AML-193 (cell line): Measurements from ENCODE around the gene PRAMEF20.
"Not testable (repeated sequence)": the region's sequence is repeated elsewhere in the genome, so short reads cannot be mapped to it uniquely, and the experiment has no call there.

Source experiments
- DNase-seq, 2 experiments: peaks; one replicate each; lab custom pipeline; 2025; lab: John Stamatoyannopoulos, UW

Gene PRAMEF20

DNA sequence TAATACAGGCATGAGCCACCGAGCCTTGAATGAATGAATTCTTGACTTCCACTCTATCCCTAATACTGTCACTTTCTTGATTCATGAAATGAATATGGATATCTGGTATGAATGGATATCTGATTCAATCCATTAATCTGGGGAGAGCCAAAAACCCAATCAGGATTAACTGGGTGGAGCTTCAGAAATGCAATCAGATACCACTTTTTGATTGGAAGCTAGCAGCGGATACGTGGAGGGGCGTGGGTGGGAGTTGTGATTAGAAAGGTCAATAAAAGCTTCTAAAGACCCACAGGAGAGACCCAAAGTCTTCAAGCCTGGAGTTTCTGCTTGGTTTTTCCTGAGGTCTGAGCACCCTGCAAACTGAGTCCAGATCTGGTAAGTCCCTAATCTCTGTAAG, at the start of gene PRAMEF20:
TSS of gene PRAMEF20 (plus strand) at position 301 of the 400 bp plus-strand sequence. CDS start 5,905 bp downstream, outside the sequence.
- DNase-seq: not testable (repeated sequence)

DNA sequence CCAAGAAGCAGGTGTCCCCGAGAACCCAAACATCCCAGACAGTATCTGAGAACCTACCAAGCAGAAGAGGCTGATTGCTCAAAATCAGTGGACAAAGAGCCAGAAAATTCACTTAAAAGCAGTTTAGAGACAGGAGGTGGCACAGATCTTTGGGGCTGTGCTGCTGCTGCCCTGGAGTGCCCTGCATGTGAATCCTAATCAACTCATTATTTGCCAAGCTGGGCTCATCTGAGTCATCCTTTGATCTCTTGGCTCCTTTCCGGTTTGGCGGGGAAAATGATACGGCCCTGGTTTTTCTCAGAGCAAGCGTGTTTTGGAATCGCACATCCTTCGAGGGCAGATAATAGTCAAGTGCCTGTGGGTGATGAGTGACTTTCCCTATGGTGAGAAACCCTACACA, 47.9 kb upstream of the PRAMEF20 start:
- not testable (repeated sequence) for DNase-seq

DNA sequence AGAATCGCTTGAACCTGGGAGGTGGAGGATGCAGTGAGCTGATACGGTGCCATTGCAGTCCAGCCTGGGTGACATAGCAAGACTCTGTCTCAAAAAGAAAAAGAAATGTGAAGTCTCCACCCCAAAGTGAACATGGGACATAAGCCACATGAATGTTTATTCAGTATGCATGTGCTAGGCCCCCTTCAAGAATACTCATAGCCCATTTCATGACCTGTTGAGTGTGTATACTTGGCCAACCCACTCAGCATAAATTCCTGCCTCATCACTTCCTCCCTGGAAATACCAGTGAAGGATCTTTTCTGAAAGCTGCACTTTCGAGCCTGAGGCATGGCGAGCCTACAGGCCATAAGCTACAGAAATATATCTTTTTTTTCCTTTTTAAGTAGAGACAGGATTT, 45.3 kb upstream of the PRAMEF20 start:
- not testable (repeated sequence) for DNase-seq

DNA sequence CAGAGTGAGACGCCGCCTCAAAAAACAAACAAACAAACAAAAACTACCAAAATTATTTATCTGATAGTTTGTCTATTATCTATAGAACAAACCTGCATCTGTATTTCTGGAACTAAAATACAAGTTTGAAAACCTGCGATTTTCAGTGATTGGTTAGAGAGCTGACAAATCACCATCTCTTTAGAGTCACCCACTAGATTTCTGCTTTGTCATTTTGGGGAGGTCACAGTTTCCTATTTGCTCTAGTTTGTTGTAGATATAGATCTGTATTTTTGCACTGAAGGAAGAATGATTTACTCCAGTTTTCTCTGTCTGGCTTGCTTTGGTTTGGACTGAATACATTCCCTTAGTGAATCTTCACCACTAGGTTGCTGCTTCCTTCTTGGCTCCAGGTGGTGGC, 43.7 kb upstream of the PRAMEF20 start:
- not testable (repeated sequence) for DNase-seq

DNA sequence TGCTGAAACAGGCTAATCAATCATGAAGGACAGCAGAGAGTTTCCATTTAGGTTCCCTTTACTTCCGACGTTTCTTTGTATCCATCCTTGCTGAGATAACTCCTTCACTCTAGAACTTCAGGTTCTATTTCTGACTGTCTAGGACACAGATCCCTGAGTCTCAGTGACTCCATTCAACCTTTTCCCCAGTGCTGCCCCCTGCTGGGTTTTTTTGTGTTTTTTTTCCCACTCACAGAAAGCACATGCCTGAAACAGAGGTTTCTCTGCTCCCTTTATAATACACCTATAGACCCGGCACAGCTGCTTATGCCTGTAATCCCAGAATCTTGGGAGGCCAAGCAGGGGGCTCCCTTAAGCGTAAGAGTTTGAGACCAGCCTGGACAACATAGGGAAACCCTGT, 41.7 kb upstream of the PRAMEF20 start:
- DNase-seq: not testable (repeated sequence)

DNA sequence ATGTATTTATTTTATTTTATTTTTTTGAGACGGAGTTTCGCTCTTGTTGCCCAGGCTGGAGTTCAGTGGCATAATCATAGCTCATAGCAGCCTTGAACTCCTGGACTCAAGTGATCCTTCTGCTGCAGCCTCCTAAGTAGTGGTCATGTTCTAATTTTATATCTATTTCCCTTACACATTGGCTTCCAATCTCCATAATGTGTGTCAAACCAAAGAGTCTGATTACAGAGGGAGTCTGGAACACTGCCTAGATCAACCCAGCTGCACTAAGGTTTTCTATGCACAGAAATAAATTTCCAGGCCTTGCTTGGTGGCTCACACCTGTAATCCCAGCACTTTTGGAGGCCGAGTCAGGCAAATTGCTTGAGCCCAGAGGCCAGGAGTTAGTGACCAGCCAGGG, 31.3 kb upstream of the PRAMEF20 start:
- DNase-seq: not testable (repeated sequence)

DNA sequence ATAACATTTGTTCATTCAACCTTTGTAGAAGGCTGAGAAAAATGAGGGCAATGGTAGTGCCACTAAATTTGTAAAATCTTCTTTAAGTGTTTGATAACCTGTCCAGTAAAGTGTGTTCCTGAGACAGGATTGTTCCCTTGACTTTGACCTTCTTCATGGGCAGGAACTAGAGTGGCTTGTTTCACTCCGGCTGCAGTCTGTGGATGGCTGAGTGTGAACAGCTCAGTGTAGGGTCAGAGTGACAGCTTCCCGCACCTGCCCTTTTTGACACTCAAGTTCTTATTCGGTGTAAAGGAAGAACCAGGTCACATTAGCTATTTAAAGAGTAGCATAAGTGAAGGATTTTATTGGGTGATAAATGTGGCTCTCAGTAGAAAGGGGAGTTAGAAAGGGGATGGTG, 29.9 kb upstream of the PRAMEF20 start:
- DNase-seq: not testable (repeated sequence)

DNA sequence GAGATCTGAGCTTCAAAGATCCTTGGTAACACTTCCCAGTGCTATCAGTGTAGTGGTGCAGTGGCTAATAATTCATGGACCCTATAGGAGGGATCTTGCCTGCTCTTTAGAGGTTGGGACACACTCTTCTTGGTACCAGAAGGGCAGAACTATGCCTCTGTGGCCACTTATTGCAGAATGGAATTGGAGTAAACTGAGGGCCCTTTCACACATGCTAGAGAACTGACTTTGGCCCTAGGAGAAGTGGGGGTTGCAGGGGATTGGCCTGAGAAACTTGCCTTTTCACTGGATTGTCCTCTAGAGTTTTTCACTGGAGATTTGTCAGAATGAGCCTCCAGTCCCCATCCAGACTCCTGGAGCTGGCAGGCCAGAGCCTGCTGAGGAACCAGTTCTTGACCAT, 20.9 kb upstream of the PRAMEF20 start, which contains the start of gene PRAMEF17:
TSS of gene PRAMEF17 (plus strand) at position 301 of the 400 bp plus-strand sequence. CDS start at position 327, 26 bp downstream.
- not testable (repeated sequence) for DNase-seq

DNA sequence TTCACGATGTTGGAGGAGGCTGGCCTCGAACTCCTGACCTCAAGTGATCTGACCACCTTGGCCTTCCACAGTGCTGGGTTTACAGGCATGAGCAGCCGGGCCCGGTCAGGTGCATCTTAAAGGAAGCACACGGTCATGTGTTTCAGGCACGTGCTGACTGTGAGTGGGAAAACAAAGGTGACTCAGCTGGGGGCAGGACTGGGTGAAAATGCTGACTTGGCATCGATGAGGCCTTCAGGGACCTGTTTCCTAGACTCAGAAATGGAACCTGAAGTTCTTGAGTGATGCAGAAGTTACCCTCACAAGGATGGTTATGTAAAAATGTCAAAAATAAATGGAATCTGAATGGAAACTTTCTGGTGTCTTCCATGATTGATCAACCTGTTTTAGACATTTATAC, 17.2 kb upstream of the PRAMEF20 start:
- DNase-seq: not testable (repeated sequence)

DNA sequence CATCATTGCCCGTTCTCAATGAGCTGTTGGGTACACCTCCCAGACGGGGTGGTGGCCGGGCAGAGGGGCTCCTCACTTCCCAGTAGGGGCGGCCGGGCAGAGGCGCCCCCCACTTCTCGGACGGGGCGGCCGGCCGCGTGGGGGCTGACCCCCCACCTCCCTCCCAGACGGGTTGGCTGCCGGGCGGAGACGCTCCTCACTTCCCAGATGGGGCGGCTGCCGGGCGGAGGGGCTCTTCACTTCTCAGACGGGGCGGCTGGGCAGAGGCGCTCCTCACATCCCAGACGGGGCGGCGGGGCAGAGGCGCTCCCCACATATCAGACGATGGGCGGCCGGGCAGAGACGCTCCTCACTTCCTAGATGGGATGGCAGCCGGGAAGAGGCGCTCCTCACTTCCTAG, 15.5 kb upstream of the PRAMEF20 start:
- DNase-seq: not testable (repeated sequence)

DNA sequence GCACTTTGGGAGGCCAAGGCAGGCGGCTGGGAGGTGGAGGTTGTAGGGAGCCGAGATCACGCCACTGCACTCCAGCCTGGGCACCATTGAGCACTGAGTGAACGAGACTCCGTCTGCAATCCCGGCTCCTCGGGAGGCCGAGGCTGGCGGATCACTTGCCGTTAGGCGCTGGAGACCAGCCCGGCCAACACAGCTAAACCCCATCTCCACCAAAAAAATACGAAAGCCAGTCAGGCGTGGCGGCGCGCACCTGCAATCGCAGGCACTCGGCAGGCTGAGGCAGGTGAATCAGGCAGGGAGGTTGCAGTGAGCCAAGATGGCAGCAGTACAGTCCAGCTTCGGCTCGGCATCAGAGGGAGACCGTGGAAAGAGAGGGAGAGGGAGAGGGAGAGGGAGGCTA, 14.9 kb upstream of the PRAMEF20 start:
- not testable (repeated sequence) for DNase-seq

DNA sequence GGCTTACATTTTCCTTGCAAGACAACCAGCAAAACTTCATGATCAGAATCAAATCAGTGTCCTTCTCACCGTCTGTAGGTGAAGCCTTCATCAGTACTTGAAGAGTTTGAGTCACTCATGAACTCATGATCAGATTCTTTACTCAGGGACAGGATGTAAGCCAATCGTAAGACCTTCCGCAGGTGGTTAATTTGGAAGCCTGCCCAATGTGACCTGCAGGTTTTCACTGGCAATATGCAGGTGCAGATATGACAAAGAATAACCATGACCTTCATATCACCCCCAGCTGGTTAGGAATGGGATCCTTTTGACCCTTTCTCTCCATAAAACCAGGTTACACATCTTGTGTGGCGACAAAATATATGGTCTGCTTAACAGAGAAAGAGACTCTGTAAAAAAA, 2.4 kb upstream of the PRAMEF20 start:
- no peak for DNase-seq

DNA sequence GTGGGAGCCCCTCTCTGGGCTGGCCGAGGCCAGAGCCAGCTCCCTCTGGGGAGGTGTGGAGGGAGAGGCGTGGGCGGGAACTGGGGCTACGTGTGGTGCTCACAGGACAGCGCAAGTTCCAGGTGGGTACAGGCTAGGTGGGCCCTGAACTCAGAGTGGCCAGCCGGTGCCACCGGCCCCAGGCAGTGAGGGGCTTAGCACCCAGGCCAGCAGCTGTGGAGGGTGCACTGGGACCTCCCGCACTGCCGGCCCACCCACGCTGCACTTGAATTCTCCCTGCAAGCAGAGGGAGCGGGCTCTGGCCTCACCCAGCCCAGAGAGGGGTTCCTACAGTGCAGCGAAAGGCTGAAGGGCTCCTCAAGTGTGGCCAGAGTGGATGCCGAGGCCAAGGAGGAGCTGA, 20.2 kb downstream of the PRAMEF20 start:
- no peak for DNase-seq

DNA sequence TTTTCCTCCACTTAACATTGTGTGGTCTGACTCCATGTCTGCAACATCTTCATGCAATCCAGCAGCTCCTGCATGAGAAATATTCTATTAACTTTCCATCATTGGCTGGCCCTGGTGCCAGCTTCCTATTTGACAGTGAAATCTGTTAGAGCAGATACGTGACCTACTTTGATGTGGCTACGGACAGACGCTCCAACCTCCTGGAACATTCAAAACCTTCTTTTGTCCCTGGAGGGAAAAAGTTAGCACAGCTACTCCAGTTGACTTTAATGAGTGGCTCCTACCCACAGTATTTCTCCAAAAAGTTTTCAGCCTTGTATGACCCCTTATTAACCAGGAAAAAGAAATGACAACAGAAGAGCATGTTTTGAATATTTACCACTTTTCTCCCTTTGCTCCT, 22.0 kb downstream of the PRAMEF20 start:
- no peak for DNase-seq

DNA sequence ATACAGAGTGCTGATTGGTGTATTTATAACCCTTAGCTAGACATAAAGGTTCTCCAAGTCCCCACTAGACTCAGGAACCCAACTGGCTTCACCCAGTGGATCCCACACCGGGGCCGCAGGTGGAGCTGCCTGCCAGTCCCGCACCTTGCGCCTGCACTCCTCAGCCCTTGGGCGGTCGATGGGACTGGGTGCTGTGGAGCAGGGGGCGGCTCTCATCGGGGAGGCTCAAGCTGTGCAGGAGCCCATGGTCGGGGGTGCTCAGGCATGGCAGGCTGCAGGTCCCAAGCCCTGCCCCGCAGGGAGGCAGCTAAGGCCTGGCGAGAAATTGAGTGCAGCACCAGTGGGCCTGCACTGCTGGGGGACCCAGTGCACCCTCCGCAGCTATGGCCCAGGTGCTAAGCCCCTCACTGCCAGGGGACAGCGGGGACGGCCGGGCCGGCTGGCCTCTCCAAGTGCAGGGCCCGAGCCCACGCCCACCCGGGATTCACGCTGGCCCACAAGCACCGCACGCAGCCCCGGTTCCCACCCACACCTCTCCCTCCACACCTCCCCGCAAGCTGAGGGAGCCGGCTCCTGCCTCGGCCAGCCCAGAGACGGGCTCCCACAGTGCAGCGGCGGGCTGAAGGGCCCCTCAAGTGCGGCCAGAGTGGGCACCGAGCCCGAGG, 23.6 kb downstream of the PRAMEF20 start:
- DNase-seq: not testable (repeated sequence)

DNA sequence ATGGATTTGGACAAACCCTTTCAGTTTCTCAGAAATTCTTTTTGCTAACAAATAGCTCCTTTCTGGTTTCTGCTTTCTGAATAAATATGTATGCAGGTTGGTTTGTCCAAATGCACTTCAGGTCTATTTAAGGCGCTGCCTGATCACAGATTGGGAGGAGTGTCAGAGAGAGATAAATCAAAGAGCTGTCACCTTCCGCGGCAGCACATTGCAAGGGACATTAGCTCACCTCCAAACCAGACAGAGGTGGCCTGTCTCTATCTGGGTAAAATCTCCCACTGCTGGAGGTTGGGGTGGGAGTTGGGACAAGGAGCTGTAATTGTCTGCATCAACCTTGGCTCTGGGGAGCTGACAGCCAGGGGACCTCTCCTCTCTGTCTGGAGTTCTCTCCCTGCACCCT, 25.2 kb downstream of the PRAMEF20 start:
- no peak for DNase-seq

DNA sequence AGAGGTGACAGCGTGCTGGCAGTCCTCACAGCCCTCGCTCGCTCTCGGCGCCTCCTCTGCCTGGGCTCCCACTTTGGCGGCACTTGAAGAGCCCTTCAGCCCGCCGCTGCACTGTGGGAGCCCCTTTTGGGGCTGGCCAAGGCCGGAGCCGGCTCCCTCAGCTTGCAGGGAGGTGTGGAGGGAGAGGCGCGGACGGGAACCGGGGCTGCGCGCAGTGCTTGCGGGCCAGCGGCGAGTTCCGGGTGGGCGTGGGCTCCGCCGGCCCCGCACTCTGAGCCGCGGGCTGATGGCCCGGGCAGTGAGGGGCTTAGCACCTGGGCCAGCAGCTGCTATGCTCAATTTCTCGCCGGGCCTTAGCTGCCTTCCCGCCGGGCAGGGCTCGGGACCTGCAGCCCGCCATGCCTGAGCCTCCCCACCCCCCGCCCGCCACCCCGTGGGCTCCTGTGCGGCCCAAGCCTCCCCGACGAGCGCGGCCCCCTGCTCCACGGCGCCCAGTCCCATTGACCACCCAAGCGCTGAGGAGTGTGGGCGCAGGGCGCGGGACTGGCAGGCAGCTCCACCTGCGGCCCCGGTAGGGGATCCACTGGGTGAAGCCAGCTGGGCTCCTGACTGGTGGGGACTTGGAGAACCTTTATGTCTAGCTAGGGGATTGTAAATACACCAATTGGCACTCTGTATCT, 29.0 kb downstream of the PRAMEF20 start:
- not testable (repeated sequence) for DNase-seq

DNA sequence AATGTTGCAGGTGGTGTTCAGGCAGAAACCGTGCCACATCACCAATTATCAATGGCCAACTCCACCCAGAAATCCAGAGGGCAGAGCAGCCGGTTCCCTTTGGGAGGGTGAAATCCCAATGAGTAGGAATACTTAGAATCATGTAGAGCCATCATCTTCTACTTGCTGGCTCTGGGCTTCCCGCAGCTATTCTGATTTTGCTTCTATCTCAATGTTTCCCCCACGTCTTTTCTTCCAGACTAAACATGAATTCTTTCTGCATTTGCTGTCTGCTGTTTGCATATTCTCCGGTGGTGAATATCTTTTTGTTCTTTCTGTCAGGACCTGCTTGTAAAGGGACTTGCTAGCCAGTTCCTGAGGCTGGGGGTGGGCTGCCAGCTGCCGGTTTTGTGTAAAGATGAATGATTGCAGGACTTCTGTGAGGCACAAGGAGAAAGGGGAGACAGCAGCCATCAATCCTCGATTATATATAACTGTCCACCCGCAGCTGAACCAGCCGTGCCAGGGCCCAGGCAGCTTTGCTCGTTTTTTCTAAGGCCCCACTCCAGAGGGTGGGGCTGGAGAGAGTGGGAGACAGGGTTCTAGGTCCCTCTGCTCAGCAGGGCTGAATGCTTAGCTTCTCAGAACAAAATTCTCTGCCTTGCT, 33.2 kb downstream of the PRAMEF20 start:
- DNase-seq: no peak

DNA sequence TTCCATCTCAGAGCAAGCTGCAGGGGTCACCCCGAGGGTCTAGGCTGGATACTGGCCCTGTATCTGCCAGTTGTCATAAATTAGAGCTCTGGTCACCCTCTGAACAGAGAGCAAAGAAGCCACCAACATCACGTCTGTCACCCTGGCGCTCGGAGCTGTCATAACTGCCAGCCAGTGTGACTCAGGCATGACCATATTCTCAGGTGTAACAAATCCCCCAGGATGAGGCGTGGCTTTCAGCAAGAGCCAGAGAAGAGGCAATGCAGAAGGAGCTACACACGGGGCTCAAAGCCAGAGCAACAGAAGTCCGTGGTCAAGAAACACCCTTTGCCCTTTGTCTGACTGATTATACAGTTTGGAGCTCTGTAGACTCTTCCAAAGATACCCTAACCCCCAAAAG, 40.0 kb downstream of the PRAMEF20 start:
- DNase-seq: no peak

DNA sequence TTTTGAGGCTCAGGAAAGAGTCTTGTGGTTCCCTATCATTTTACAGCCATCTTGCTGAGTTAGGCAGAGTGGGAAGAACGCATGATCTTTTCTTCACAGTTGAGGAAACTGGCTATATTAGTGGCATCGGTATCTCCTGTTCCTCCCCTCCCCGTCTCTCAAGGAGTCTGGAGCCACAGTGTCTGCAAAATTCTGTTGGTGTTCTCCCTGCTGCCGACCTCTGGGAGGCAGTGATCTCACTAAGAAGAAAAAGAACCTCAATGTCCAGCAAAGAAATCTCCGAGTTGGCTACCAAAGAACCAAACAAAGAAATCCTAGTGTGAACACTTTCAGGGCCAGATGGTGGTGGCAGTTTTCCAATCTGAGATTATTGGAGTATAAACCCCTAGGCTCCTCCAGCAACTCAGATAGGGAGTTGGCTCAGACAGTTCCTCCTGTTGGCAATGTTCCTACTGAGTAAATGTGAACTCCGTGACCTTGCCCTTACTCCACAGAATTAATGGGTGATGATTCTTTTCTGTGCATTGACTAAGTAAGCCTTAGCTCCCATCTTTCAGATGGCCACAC, 41.2 kb downstream of the PRAMEF20 start:
- no peak for DNase-seq

DNA sequence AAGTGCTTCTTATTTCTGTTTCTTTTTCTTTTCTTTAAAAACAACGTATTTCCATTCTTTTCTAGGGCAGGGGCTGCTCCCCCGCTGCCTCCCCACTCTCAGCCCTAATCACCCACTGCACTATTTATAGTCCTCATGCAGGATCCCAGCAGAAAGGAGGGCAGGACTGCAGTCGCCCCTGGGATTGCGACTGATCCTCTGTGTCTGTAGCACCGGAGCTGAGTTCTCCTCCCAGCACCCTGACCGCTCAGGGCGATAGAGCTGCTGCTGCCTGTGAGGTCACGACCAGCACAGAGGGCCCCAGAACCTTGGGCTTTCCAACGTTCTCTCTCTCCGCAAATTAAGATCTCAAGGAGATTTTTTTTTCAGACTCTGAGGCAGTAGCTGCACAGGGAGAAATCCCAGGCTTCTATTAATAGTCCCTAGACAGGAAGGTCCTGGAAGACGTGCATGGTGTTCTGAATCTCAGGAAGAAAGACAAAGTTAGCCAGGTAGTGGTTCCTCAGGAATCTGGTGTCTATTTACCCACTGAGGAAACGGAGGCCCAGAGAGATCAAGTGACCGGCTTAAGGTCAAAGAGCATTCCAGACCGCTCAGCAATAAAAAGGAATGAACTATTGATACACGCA, 46.8 kb downstream of the PRAMEF20 start:
- no peak for DNase-seq

DNA sequence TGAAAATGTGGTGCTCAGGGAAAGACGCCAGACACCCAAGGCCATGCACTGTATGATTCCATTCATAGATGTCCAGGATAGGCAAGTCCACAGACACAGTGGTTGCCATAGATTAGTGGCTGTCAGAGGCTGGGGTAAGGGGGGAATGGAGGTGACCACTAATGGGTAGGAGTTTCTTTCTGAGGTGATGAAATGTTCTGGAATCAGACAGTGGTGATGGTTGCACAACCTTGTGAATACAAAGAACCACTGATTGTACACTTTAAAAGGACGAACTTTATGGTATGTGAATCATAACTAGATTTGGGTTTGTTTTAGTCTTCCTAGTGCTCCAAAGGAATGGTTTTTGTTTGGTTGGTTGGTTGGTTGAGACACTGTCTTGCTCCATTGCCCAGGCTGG, 51.7 kb downstream of the PRAMEF20 start:
- DNase-seq: no peak
